IMR-90 (cell line): ENCODE data around the gene EIF2A.

Source experiments
- POLR2A ChIP-seq: IDR thresholded peaks from 2 replicates; pipeline ENCODE4 v1.6.1; 2012; ENCODE audit warnings: mild to moderate bottlenecking, low read depth, low read length
- TF ChIP-seq, protein P1 (sequence below): conservative IDR thresholded peaks from 2 replicates; pipeline ENCODE4 v1.5.1; 2012; ENCODE audit warnings: mild to moderate bottlenecking, low read depth, low read length, improper control_type of control experiment

DNA sequence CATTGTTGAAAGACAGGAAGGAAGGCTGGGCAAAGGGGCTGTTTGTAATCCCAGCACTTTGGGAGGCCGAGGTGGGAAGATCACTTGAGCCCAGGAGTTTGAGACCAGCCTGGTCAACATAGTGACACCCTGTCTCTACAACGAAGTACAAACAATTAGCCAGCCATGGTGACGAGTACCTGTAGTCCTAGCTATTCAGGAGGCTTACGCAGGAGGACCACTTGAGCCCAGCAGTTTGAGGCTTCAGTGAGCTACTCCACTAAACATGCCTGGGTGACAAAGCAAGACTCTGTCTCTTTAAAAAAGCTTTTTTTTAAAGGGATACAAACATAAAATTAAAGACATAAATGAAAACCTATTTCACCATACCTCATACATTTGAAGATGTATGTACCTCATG is 11.4 kb upstream of the EIF2A start:
- TF ChIP-seq, protein P1, sequence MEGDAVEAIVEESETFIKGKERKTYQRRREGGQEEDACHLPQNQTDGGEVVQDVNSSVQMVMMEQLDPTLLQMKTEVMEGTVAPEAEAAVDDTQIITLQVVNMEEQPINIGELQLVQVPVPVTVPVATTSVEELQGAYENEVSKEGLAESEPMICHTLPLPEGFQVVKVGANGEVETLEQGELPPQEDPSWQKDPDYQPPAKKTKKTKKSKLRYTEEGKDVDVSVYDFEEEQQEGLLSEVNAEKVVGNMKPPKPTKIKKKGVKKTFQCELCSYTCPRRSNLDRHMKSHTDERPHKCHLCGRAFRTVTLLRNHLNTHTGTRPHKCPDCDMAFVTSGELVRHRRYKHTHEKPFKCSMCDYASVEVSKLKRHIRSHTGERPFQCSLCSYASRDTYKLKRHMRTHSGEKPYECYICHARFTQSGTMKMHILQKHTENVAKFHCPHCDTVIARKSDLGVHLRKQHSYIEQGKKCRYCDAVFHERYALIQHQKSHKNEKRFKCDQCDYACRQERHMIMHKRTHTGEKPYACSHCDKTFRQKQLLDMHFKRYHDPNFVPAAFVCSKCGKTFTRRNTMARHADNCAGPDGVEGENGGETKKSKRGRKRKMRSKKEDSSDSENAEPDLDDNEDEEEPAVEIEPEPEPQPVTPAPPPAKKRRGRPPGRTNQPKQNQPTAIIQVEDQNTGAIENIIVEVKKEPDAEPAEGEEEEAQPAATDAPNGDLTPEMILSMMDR, result no peak
- TF ChIP-seq POLR2A, result no peak
